Type B pancreatic cell (in vitro differentiated cells): ENCODE results near the gene CENPM. TPM values are rescaled to one million over a fixed set of nuclear protein-coding genes. Genes with fewer than 3 reads are reported as not detected.

ENCODE experiments used
- DNase-seq: peaks from one replicate; pipeline ENCODE4 v3.0.0; 2021; ENCODE audit warnings: mixed read lengths; ENCODE audit not compliant: unreplicated experiment; ENCODE audit errors: extremely low spot score
- H3K27ac Mint-ChIP-seq: 2 replicates; pipeline ENCODE4 v1.8.0; 2021; ENCODE audit warnings: mild to moderate bottlenecking, mixed read lengths
- H3K27me3 Mint-ChIP-seq: 2 replicates; pipeline ENCODE4 v1.8.0; 2021; ENCODE audit warnings: mixed read lengths
- H3K36me3 Mint-ChIP-seq: 2 replicates; pipeline ENCODE4 v1.8.0; 2021; ENCODE audit warnings: mixed read lengths
- H3K4me1 Mint-ChIP-seq: one replicate; pipeline ENCODE4 v1.8.0; 2021; ENCODE audit warnings: mixed read lengths; ENCODE audit not compliant: unreplicated experiment
- H3K4me3 Mint-ChIP-seq: 2 replicates; pipeline ENCODE4 v1.8.0; 2021; ENCODE audit warnings: mild to moderate bottlenecking, mixed read lengths
- H3K9me3 Mint-ChIP-seq: 2 replicates; pipeline ENCODE4 v1.8.0; 2021; ENCODE audit warnings: mixed read lengths
- total RNA-seq: library from RNA; stranded (reverse); gene quantifications from 2 replicates; pipeline ENCODE4 v1.2.1, GENCODE V29; 2021; ENCODE audit warnings: low replicate concordance
- TF ChIP-seq, protein P1 (sequence below): fragments of 200-600 bp; sonication (generic); conservative IDR thresholded peaks from 2 replicates; pipeline ENCODE4 v1.5.0; 2021; ENCODE audit warnings: antibody characterized with exemption, mild to moderate bottlenecking

The CENPM gene
- total RNA-seq, 1 donor from 2014 or later: 29.4 TPM

- DNase-seq: no peak
- Mint-ChIP-seq H3K36me3 (no peaks in the 10 kb centered on the region), H3K4me3 (peak overlapping the region; percentile 71), H3K27ac (no peak overlapping the region), H3K4me1 (peaks cover 4% of the 10 kb centered on the region), H3K27me3 (peaks cover 45% of the 10 kb centered on the region), H3K9me3 (no peaks in the 10 kb centered on the region)
- TF ChIP-seq, protein P1, sequence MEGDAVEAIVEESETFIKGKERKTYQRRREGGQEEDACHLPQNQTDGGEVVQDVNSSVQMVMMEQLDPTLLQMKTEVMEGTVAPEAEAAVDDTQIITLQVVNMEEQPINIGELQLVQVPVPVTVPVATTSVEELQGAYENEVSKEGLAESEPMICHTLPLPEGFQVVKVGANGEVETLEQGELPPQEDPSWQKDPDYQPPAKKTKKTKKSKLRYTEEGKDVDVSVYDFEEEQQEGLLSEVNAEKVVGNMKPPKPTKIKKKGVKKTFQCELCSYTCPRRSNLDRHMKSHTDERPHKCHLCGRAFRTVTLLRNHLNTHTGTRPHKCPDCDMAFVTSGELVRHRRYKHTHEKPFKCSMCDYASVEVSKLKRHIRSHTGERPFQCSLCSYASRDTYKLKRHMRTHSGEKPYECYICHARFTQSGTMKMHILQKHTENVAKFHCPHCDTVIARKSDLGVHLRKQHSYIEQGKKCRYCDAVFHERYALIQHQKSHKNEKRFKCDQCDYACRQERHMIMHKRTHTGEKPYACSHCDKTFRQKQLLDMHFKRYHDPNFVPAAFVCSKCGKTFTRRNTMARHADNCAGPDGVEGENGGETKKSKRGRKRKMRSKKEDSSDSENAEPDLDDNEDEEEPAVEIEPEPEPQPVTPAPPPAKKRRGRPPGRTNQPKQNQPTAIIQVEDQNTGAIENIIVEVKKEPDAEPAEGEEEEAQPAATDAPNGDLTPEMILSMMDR: no peak
These were observed 30.1 kb upstream of the CENPM start for GRCh38 chr22:41976961-41977566.

GRCh38 chr22:41976070-41976901, 29.3 kb upstream of the CENPM start:
- Mint-ChIP-seq H3K27me3 (peaks cover 45% of the 10 kb centered on the region), H3K27ac (no peak overlapping the region), H3K9me3 (no peaks in the 10 kb centered on the region), H3K4me1 (peaks cover 4% of the 10 kb centered on the region), H3K36me3 (no peaks in the 10 kb centered on the region), H3K4me3 (peak overlapping the region; percentile 83)
- TF ChIP-seq, protein P1: no peak
- DNase-seq: peak; percentile 77

GRCh38 chr22:41975299-41976069, 28.5 kb upstream of the CENPM start:
- peak overlapping the region; percentile 83 for H3K4me3 Mint-ChIP-seq
- no peaks in the 10 kb centered on the region for H3K36me3 Mint-ChIP-seq
- H3K27me3 Mint-ChIP-seq: peaks cover 49% of the 10 kb centered on the region
- H3K27ac Mint-ChIP-seq: no peak overlapping the region
- H3K9me3 Mint-ChIP-seq: no peaks in the 10 kb centered on the region
- DNase-seq: no peak
- TF ChIP-seq, protein P1: no peak
- peaks cover 4% of the 10 kb centered on the region for H3K4me1 Mint-ChIP-seq

GRCh38 chr22:41974691-41975290, 27.8 kb upstream of the CENPM start:
- no peaks in the 10 kb centered on the region for H3K36me3 Mint-ChIP-seq
- peak overlapping the region; percentile 83 for H3K4me3 Mint-ChIP-seq
- H3K9me3 Mint-ChIP-seq: no peaks in the 10 kb centered on the region
- TF ChIP-seq, protein P1: no peak
- H3K27ac Mint-ChIP-seq: no peak overlapping the region
- peaks cover 4% of the 10 kb centered on the region for H3K4me1 Mint-ChIP-seq
- no peak for DNase-seq
- peaks cover 50% of the 10 kb centered on the region for H3K27me3 Mint-ChIP-seq

- Mint-ChIP-seq H3K27ac (no peak overlapping the region), H3K4me3 (no peak overlapping the region), H3K4me1 (peaks cover 11% of the 10 kb centered on the region), H3K27me3 (peaks cover 30% of the 10 kb centered on the region), H3K9me3 (no peaks in the 10 kb centered on the region), H3K36me3 (no peaks in the 10 kb centered on the region)
- TF ChIP-seq, protein P1: no peak
- no peak for DNase-seq
These were observed 24.5 kb upstream of the CENPM start for GRCh38 chr22:41971431-41971830.
